ENCODE results near the gene GBP4. TPM values are rescaled to one million over a fixed set of nuclear protein-coding genes. Genes with fewer than 3 reads are reported as not detected.

Gene GBP4
- total and polyA plus RNA-seq, 9 of the 15 experiments (the other 6 are each of a cell fraction or from before 2014, with no cell fraction given): 0.04 to 0.40 (median 0.11) TPM

DNA sequence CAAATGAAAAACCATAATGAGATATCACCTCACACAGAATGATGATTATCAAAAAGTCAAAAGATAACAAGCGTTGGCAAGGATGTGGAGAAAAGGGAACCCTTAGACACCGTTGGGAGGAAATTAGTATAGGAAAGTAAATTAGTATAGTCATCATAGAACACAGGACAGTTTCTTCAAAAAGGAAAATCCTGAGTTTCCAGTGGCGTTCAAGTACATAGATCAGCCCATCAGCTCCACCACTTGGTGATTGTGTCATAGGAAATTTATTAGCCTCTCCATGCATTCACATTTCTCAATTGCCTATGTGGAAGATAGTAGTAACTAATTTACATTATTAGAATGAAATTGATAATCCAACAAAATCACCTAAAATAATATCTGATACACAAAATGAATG, 52.0 kb downstream of the GBP4 start:
- Histone ChIP-seq H3K4me1 (replicated peaks in 1 of 2; ENCODE audit: control insufficient read depth in 2 of 2, insufficient read depth in 2 of 2, low read length in 2 of 2) (no peaks in the 10 kb centered on the region), H3K9me3 (replicated peaks; ENCODE audit: control insufficient read depth, insufficient read depth, low read depth, low read length) (no peaks in the 10 kb centered on the region), H3K9ac (ENCODE audit: insufficient read depth in 1 of 2, low read depth in 2 of 2, low read length in 2 of 2) (no peak overlapping the region), H3K4me3 (no peak overlapping the region), H3K27ac (ENCODE audit: extremely low read depth, low read depth, low read length) (no peak overlapping the region), H3K27me3 (ENCODE audit: control insufficient read depth in 2 of 2, insufficient read depth in 2 of 2, low read length in 2 of 2) (no peaks in the 10 kb centered on the region), H3K4me2 (ENCODE audit: insufficient read depth, low read length) (no peak overlapping the region), H4K20me1 (replicated peaks; ENCODE audit: control insufficient read depth, insufficient read depth, low read length) (no peaks in the 10 kb centered on the region), H3K79me2 (ENCODE audit: control insufficient read depth, insufficient read depth, low read length) (no peaks in the 10 kb centered on the region), H2AFZ (ENCODE audit: low read depth, low read length) (no peak overlapping the region), H3K36me3 (ENCODE audit: control insufficient read depth, insufficient read depth, low read length) (no peaks in the 10 kb centered on the region), H3K9me1 (ENCODE audit: control insufficient read depth, insufficient read depth, low read length) (no peaks in the 10 kb centered on the region)
- no peak for FAIRE-seq
- WGBS (ENCODE audit: insufficient coverage, low coverage, missing lambda C conversion rate): 0% methylated on average over 3 of the region's 3 CpGs
- POLR2A ChIA-PET: no interaction called here
- TF ChIP-seq NONO (IDR thresholded peaks at IDR 0.05; ENCODE audit: low read depth in 2 of 2, low read length in 1 of 2) (no peak), SNIP1 (IDR thresholded peaks at IDR 0.05; ENCODE audit: low read depth) (no peak), HNRNPH1 (optimal IDR thresholded peaks at IDR 0.05; ENCODE audit: low read depth, low read length) (no peak), OTX1 (CRISPR knock-in tag; IDR thresholded peaks at IDR 0.05) (no peak), ZNF197 (CRISPR knock-in tag; IDR thresholded peaks at IDR 0.05; ENCODE audit: low read depth) (no peak), EGR1 (conservative IDR thresholded peaks at IDR 0.05) (no peak), NFYB (IDR thresholded peaks at IDR 0.05; ENCODE audit: extremely low read depth, insufficient read length) (no peak), NR2C1 (IDR thresholded peaks at IDR 0.05) (no peak), NR2C1 (tag; IDR thresholded peaks at IDR 0.05) (no peak), E2F4 (CRISPR knock-in tag; IDR thresholded peaks at IDR 0.05; ENCODE audit: low read depth) (no peak), COPS2 (conservative IDR thresholded peaks at IDR 0.05) (no peak), PYGO2 (tag; IDR thresholded peaks at IDR 0.05) (no peak), CAMTA2 (CRISPR knock-in tag; conservative IDR thresholded peaks at IDR 0.05) (no peak)
- in situ Hi-C loops (cut with MboI) (no loop called here), intact Hi-C loops (cut with micrococcal nuclease) (no loop called here)
- no peak for DNase-seq (ENCODE audit: extremely low read depth in 1 of 4, low spot score in 3 of 4)
- CTCF ChIA-PET (ENCODE audit: low intra/inter-chr PET ratio): no interaction called here
- ATAC-seq: no peak
- no TSS peak for BruUV-seq (replicated peaks)

Data from K562 (cell line).